ENCODE measurements around the gene TPSAB1. TPM values are rescaled to one million over a fixed set of nuclear protein-coding genes. Genes with fewer than 3 reads are reported as not detected.
"Not testable (repeated sequence)": the region's sequence is repeated elsewhere in the genome, so short reads cannot be mapped to it uniquely, and the experiment has no call there.

TPSAB1 gene
- total RNA-seq, 1 donor from 2014 or later, result 4.3 TPM

DNA sequence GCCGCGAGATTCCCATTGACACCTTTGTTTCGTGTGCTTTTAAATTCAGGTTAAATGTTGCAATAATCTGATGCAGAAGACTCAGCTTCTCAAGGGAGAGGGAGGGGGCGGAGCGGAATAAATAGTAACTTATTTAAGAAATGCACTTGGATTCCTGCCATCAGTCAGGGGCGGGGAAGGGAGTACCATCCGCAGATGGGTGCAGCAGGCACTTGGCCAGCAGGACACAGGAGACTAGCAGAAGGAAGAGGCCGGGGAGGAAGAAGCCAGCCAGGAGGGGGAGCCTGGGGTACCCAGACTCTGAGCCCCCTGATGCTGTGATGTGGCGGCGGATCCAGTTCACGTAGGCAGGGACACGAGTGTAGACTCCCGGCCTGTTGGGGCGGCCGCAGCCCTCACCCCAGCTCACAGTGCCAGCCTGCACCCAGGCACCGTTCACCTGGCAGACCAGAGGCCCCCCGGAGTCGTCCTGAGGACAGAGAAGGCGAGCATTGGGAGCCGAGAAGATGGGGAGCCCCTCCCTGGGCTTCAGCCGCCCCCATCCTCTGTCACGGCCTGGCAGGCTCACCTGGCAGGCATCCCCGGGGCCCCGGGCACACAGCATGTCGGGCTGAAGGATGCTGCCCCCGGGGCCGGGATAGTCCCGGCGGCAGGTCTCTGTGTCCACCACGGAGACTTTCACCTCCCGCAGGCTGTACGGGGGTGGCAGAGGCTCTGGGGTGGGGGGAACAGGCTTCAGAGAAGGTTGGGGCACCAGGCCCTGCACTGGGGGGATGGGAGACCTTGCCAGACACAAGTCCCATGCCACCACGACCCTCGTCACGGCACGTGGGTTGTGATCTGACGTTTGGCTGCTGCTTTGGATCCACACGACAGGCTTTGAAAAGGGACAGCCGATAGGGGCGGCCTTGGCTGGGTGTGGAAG, 18.6 kb upstream of the TPSAB1 start:
- DNase-seq, result no peak
- intact Hi-C loops (cut with micrococcal nuclease), result no loop called here

DNA sequence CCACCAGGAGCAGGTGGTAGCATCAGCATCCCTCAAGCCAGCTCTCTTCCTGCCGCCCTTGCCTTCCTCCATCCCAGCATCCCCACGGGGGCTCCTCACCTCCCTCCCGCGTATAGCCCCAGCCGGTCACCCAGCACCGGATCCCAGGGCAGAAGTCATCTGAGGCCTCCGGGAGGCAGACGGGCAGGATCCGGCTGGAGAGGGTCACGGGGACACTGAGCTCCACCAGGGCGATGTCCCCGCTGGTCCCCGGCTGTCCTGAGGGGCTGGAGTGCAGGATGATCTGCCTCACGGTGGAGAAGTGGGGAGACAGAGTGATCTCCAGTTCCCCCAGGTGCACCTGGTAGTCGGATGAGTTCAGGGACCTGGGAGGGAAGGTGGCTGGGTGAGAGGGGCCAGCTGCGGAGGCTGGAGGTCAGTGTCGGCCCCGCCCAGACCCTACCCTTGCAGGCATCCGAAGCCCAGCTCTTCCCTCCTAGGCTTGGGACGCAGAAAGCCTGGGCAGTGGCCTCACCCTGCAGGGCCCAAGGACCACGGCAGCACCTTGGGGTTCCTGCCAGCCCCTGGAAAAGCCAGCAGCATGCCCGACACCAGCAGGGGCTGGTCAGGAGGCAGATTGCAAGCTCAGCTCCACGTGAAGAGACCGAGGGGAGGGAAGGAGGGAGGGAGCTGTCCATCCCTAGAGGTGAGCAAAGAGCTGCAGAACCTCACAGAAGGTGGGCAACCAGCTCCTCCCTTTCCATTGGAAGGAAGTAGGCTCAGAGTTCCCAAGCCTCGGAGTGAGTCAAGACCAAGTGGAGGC, 17.8 kb upstream of the TPSAB1 start:
- ATAC-seq, result no peak
- intact Hi-C loops (cut with micrococcal nuclease), result no loop called here
- no peak for DNase-seq

More for the DNA sequence above, 18.6 kb upstream of the TPSAB1 start:
- no peak for ATAC-seq

DNA sequence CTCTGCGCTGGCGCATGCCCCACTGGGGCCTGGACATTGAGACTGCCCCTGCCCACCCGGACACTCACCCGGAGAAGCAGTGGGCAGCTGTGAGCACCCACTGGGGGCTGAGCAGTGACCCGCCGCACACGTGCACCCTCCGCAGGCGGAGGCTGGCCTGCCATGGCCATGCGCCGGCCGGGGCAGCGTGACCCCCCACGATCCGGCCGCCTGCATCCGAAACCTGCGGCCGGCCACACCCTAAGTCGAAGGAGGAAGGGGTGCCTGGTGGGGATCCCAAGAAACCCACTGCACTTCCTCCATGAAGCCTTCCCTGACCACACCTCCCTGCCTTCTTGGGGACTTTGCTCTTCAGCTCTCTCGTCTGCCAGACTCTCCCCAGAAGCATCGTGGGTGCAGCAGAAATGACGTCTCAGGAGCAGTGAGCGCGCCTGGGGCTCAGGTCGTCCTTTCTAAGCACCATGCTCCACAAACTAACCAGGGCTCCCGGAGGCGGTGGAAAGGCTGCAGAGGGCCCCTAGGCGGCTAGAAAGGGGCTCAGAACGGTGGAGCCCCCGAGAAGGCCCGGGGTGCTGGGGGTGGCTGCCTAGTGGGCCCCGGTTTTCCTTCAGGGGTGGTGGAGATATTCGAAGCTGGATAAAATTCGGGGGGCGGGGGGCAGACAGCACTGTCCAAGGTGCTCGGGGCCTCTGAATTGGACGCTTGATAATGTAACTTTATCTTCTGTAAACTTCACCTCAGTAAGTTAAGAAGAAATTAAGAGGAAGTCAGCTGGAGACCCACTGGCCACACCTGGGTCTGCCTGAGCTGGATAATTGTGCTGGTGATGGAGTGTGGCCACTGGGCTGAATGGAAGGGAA, 16.9 kb upstream of the TPSAB1 start:
- intact Hi-C loops (cut with micrococcal nuclease), result no loop called here
- ATAC-seq, result no peak
- no peak for DNase-seq

DNA sequence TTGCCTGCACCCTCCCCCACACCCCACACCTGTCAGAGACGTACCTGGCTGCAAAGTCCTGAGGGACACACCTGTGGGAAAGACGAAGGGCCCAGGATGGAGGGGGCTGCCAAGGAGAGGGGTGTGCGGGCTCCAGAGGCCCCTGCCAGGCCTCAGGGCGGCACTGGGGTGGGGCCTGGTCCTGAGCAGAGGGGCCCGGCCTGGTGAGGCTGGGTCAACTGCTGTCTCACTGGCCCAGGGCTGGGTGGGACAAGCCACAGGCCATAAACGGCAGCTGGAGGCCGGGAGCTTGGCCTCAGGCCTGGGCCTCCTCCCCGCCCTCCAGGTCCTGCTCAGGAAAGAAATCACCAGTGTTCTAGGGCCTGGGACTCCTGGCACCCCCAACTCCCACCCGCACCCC, 15.9 kb upstream of the TPSAB1 start:
- DNase-seq (no peak), ATAC-seq (no peak)
- intact Hi-C loops (cut with micrococcal nuclease), result no loop called here

- ATAC-seq (no peak), DNase-seq (no peak)
- intact Hi-C loops (cut with micrococcal nuclease), result no loop called here
Measured at GRCh38 chr16:1225051-1225451, 15.5 kb upstream of the TPSAB1 start, which contains the start of gene TPSG1. Gene TPSG1, minus strand, starts transcription at chr16:1225268. Its CDS starts 16 bp downstream, at chr16:1225252.

GRCh38 chr16:1225728-1226311, 14.7 kb upstream of the TPSAB1 start:
- DNase-seq; intact Hi-C loops (cut with micrococcal nuclease); ATAC-seq: not testable (repeated sequence)

DNA sequence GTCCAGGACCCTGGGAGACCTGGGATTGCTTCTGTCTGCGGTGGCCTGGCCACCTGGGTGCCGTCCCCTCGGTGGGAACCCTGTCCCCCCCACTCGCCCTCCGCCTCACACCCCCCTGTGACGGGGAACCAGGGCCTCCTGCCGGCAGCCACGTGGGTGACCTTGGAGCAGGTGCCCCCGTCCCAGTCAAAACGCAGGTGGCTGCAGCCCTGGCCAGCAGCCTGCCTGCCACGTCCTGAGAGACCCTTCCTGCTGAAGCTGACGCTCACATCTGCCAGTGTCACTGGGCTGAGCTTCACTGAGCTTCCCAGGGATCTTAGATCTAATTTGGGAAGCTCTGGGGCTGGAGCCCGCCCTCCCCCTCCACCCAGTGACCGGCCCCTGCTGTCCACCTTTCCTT, 13.8 kb upstream of the TPSAB1 start:
- intact Hi-C loops (cut with micrococcal nuclease); DNase-seq; ATAC-seq: not testable (repeated sequence)

DNA sequence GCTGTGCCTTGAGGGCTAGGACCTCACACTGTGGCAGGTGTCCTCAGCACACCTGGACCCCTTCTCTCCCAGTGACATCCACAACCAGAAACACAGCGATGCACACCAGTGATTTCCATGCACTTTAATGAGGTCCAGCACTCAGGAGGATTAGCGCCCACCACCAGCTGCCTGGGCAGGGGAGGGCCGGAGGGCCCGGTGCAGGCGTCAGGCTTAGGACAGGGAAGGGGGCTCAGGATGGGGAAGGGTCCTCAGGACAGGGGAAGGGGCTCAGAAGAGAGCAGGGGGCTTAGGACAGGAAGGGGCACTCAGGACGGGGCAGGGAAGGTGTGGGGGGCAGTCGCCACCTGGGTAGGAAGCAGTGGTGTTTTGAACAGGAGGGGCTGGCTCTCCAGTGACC, 12.3 kb upstream of the TPSAB1 start:
- intact Hi-C loops (cut with micrococcal nuclease); DNase-seq; ATAC-seq: not testable (repeated sequence)

- ATAC-seq; DNase-seq; intact Hi-C loops (cut with micrococcal nuclease): not testable (repeated sequence)
Measured at GRCh38 chr16:1229476-1229875, 11.0 kb upstream of the TPSAB1 start.

DNA sequence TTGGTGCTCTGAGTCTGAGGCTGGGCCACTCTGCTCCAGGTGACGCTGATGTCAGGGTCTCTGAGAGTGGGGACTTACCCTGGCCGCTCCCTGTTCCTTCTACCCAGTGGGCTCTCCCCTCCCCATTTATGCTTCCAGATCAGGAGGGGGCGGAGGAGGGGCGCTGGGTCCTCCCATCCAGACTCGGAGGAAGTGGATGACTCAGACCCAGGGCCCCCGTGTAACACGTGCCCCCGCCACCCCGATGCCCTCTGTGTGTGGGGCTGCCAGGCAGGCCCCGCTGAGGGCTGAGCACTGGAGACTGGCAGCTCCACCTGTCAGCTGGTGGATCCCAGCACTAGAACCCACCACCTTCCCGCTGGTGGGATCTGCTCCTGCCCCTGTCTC, 10.4 kb upstream of the TPSAB1 start, which contains the start of gene TPSB2:
TSS of gene TPSB2 (minus strand) at position 101 of the 387 bp plus-strand sequence. CDS start 233 bp downstream, outside the sequence.
- ATAC-seq; intact Hi-C loops (cut with micrococcal nuclease); DNase-seq: not testable (repeated sequence)

DNA sequence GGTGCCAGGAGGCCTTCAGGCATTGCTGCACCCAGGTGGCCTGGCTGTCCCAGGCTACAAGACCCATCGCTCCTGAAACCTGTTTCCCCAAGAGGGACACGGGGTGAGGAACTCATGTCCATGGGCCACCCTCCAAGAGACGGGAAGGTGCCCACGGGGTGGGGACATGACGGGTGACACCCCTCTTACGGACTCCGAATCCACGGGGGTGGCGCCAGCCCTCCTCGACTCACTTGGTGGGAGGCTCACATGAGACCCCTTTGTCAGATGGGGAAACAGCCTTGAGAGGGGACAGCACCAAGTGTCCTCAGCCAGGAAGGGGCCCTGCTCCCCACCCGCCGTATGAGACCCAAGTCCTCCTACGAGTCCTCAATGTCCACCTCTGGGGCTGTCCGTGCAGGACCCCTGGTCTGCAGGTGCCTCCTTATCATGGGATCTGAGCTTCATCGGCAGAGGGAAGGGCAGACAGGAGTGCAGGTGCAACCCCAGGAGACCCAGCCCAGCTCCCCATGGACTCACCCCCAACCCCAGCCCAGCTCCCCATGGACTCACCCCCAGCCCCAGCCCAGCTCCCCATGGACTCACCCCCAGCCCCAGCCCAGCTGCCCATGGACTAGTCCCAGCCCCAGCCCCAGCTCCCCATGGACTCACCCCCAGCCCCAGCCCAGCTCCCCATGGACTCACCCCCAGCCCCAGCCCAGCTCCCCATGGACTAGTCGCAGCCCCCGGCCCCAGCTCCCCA, 9.9 kb upstream of the TPSAB1 start:
- intact Hi-C loops (cut with micrococcal nuclease); ATAC-seq: not testable (repeated sequence)
- DNase-seq, result peak; percentile 4

GRCh38 chr16:1231301-1231700, 9.2 kb upstream of the TPSAB1 start:
- intact Hi-C loops (cut with micrococcal nuclease); ATAC-seq: not testable (repeated sequence)
- peak; percentile 12 for DNase-seq

GRCh38 chr16:1232049-1232748, 8.3 kb upstream of the TPSAB1 start:
- ATAC-seq, result peak; percentile 52
- intact Hi-C loops (cut with micrococcal nuclease), result not testable (repeated sequence)

DNA sequence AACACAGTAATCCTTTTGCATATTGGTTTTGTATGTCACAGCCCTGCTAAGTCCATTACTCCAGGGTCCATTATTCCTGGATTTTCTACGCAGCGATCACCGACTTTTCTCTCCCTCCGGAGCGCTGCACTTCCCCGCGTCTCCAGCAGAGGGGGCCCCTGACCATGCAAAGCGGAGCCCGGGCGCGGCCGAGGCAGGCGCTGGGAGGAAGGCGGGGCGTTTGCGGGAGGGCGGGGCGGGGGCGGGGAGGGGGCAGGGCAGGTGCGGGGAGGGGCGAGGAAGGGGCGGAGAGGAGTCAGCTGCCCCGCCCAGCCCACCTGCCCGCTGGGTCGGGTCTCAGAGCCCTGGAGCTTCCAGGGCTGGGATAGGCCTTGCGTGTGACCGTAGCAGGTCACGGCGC, 3.8 kb upstream of the TPSAB1 start:
- DNase-seq; intact Hi-C loops (cut with micrococcal nuclease): not testable (repeated sequence)
- ATAC-seq, result peak; percentile 65

More at GRCh38 chr16:1232049-1232748, 8.3 kb upstream of the TPSAB1 start:
- not testable (repeated sequence) for DNase-seq

GRCh38 chr16:1237990-1238389, 2.5 kb upstream of the TPSAB1 start:
- peak; percentile 19 for DNase-seq
- intact Hi-C loops (cut with micrococcal nuclease), result no loop called here

DNA sequence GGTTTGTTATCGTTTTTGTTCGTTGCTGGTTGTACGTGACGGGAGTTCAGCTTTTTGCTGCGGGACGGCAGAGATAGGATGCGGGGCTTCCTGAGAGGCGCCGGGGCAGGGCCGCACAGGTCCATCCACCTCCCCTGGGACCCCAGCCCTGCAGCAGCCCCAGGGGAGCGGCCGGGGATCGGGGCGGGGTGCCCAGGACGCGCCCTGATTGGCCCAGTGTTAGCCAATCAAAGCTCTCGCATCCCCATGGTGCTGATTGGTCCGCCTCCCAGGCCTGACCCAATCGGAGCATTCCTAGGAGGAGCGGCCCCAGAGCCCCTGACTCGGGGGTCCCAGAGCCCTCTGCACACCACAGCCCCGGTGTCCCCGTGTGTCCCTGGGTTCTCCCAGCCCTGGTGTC, 1.6 kb upstream of the TPSAB1 start:
- intact Hi-C loops (cut with micrococcal nuclease); ATAC-seq; DNase-seq: not testable (repeated sequence)

More at GRCh38 chr16:1237990-1238389, 2.5 kb upstream of the TPSAB1 start:
- ATAC-seq, result no peak

- peak; percentile 9 for DNase-seq
- ATAC-seq; intact Hi-C loops (cut with micrococcal nuclease): not testable (repeated sequence)
Measured at GRCh38 chr16:1239575-1239974, 930 bp upstream of the TPSAB1 start.

Measured in left ventricle myocardium superior (tissue), 1 donor.